ENCODE results near the gene TACC2. TPM values are rescaled to one million over a fixed set of nuclear protein-coding genes. Genes with fewer than 3 reads are reported as not detected.

TACC2 gene
- total RNA-seq, 1 donor from 2014 or later, result 22.0 TPM

- no peaks in the 10 kb centered on the region for H3K27me3 Mint-ChIP-seq (ENCODE audit: low read depth, unreplicated experiment)
- Histone ChIP-seq H3K9ac (ENCODE audit: low read length) (no peak overlapping the region), H3K79me2 (ENCODE audit: insufficient read depth, low read length) (peaks cover 2% of the 10 kb centered on the region), H3K4me1 (ENCODE audit: insufficient read depth, low read length) (no peaks in the 10 kb centered on the region), H3K27ac (ENCODE audit: low read depth, low read length) (no peak overlapping the region), H3K9me3 (ENCODE audit: insufficient read depth, low read depth, low read length) (no peaks in the 10 kb centered on the region), H3K36me3 (ENCODE audit: insufficient read depth, low read length) (no peaks in the 10 kb centered on the region), H3K4me2 (ENCODE audit: low read length) (no peak overlapping the region), H2AFZ (ENCODE audit: low read depth, low read length) (no peak overlapping the region), H4K20me1 (ENCODE audit: insufficient read depth, low read length) (peaks cover 41% of the 10 kb centered on the region), H3K27me3 (ENCODE audit: insufficient read depth, low read length) (no peaks in the 10 kb centered on the region), H3K4me3 (ENCODE audit: insufficient read depth, low read depth, low read length) (no peak overlapping the region)
- DNase-seq (ENCODE audit: low read depth) (no peak), FAIRE-seq (no peak)
- H3K9me3 Mint-ChIP-seq (ENCODE audit: unreplicated experiment), result no peaks in the 10 kb centered on the region
- no peak overlapping the region for H3K27ac Mint-ChIP-seq (ENCODE audit: unreplicated experiment)
- no peak overlapping the region for H3K4me3 Mint-ChIP-seq (ENCODE audit: unreplicated experiment)
- TF ChIP-seq EZH2 (IDR thresholded peaks at IDR 0.05; ENCODE audit: insufficient read depth, low read length) (no peak), CTCF (IDR thresholded peaks at IDR 0.05; ENCODE audit: insufficient read depth, low read depth, low read length) (no peak)
- H3K4me1 Mint-ChIP-seq (ENCODE audit: low read depth, unreplicated experiment), result peaks cover 4% of the 10 kb centered on the region
- peaks cover 10% of the 10 kb centered on the region for H3K36me3 Mint-ChIP-seq (ENCODE audit: low read depth, unreplicated experiment)
These were observed 215.9 kb downstream of the TACC2 start for GRCh38 chr10:122204691-122205489.

- H3K4me3 Mint-ChIP-seq (ENCODE audit: unreplicated experiment), result no peak overlapping the region
- Histone ChIP-seq H3K4me3 (ENCODE audit: insufficient read depth, low read depth, low read length) (no peak overlapping the region), H2AFZ (ENCODE audit: low read depth, low read length) (no peak overlapping the region), H3K27ac (ENCODE audit: low read depth, low read length) (no peak overlapping the region), H3K4me2 (ENCODE audit: low read length) (no peak overlapping the region), H4K20me1 (ENCODE audit: insufficient read depth, low read length) (peaks cover 44% of the 10 kb centered on the region), H3K4me1 (ENCODE audit: insufficient read depth, low read length) (no peaks in the 10 kb centered on the region), H3K27me3 (ENCODE audit: insufficient read depth, low read length) (no peaks in the 10 kb centered on the region), H3K9me3 (ENCODE audit: insufficient read depth, low read depth, low read length) (no peaks in the 10 kb centered on the region), H3K36me3 (ENCODE audit: insufficient read depth, low read length) (no peaks in the 10 kb centered on the region), H3K79me2 (ENCODE audit: insufficient read depth, low read length) (peaks cover 2% of the 10 kb centered on the region), H3K9ac (ENCODE audit: low read length) (no peak overlapping the region)
- peaks cover 21% of the 10 kb centered on the region for H3K36me3 Mint-ChIP-seq (ENCODE audit: low read depth, unreplicated experiment)
- FAIRE-seq (no peak), DNase-seq (ENCODE audit: low read depth) (peak; percentile 38)
- H3K4me1 Mint-ChIP-seq (ENCODE audit: low read depth, unreplicated experiment), result peaks cover 4% of the 10 kb centered on the region
- H3K27me3 Mint-ChIP-seq (ENCODE audit: low read depth, unreplicated experiment), result no peaks in the 10 kb centered on the region
- no peak overlapping the region for H3K27ac Mint-ChIP-seq (ENCODE audit: unreplicated experiment)
- H3K9me3 Mint-ChIP-seq (ENCODE audit: unreplicated experiment), result peaks cover 1% of the 10 kb centered on the region
- TF ChIP-seq CTCF (IDR thresholded peaks at IDR 0.05; ENCODE audit: insufficient read depth, low read depth, low read length) (no peak), EZH2 (IDR thresholded peaks at IDR 0.05; ENCODE audit: insufficient read depth, low read length) (no peak)
These were observed 217.6 kb downstream of the TACC2 start for GRCh38 chr10:122206471-122207065.

- no peak for FAIRE-seq
- Mint-ChIP-seq H3K4me3 (ENCODE audit: unreplicated experiment) (no peak overlapping the region), H3K27ac (ENCODE audit: unreplicated experiment) (no peak overlapping the region), H3K27me3 (ENCODE audit: low read depth, unreplicated experiment) (no peaks in the 10 kb centered on the region), H3K36me3 (ENCODE audit: low read depth, unreplicated experiment) (peaks cover 23% of the 10 kb centered on the region), H3K9me3 (ENCODE audit: unreplicated experiment) (peaks cover 1% of the 10 kb centered on the region), H3K4me1 (ENCODE audit: low read depth, unreplicated experiment) (peaks cover 4% of the 10 kb centered on the region)
- Histone ChIP-seq H4K20me1 (ENCODE audit: insufficient read depth, low read length) (peaks cover 44% of the 10 kb centered on the region), H3K9ac (ENCODE audit: low read length) (no peak overlapping the region), H3K9me3 (ENCODE audit: insufficient read depth, low read depth, low read length) (no peaks in the 10 kb centered on the region), H3K27ac (ENCODE audit: low read depth, low read length) (no peak overlapping the region), H3K27me3 (ENCODE audit: insufficient read depth, low read length) (no peaks in the 10 kb centered on the region), H3K4me2 (ENCODE audit: low read length) (no peak overlapping the region), H3K4me3 (ENCODE audit: insufficient read depth, low read depth, low read length) (no peak overlapping the region), H2AFZ (ENCODE audit: low read depth, low read length) (no peak overlapping the region), H3K79me2 (ENCODE audit: insufficient read depth, low read length) (peaks cover 2% of the 10 kb centered on the region), H3K36me3 (ENCODE audit: insufficient read depth, low read length) (no peaks in the 10 kb centered on the region), H3K4me1 (ENCODE audit: insufficient read depth, low read length) (no peaks in the 10 kb centered on the region)
- TF ChIP-seq CTCF (IDR thresholded peaks at IDR 0.05; ENCODE audit: insufficient read depth, low read depth, low read length) (no peak), EZH2 (IDR thresholded peaks at IDR 0.05; ENCODE audit: insufficient read depth, low read length) (no peak)
- no peak for DNase-seq (ENCODE audit: low read depth)
These were observed 218.2 kb downstream of the TACC2 start for GRCh38 chr10:122207163-122207562.

All from astrocyte (in vitro differentiated cells and primary cell).